HepG2 (cell line): ENCODE measurements around the gene RTP1.
"Not testable (repeated sequence)": the region's sequence is repeated elsewhere in the genome, so short reads cannot be mapped to it uniquely, and the experiment has no call there.

Experiments
- AKNA ChIP-seq: sonication (generic); formaldehyde crosslinking; IDR thresholded peaks from 2 replicates; pipeline ENCODE4 v1.4.0; 2020; ENCODE audit warnings: missing genetic modification reagents, borderline replicate concordance
- CTCF ChIP-seq: sonication (generic); formaldehyde crosslinking; IDR thresholded peaks from 2 replicates; pipeline ENCODE4 v1.5.0; 2020; ENCODE audit warnings: mild to moderate bottlenecking, missing genetic modification reagents, moderate library complexity
- JUNB ChIP-seq: sonication (generic); formaldehyde crosslinking; IDR thresholded peaks from 2 replicates; pipeline ENCODE4 v1.8.0; 2022; ENCODE audit warnings: missing genetic modification reagents, mild to moderate bottlenecking, borderline replicate concordance
- NFE2L2 ChIP-seq: fragments of 150-350 bp; IDR thresholded peaks from 2 replicates; pipeline ENCODE4 v1.6.1; 2014; ENCODE audit warnings: low read length
- SP1 ChIP-seq, 2 experiments: fragments of 450-650 bp in 1 of 2; sonication (generic) in 1 of 2; formaldehyde crosslinking in 1 of 2; IDR thresholded peaks; 2 replicates each; pipeline versions ENCODE4 v1.4.0 to v1.6.1; 2016 to 2020; ENCODE audit warnings: missing genetic modification reagents in 1 of 2
- TSC22D2 ChIP-seq: sonication (generic); formaldehyde crosslinking; IDR thresholded peaks from 2 replicates; pipeline ENCODE4 v1.5.1; 2020; ENCODE audit warnings: missing genetic modification reagents, mild to moderate bottlenecking, borderline replicate concordance
- ZNF431 ChIP-seq: sonication (generic); formaldehyde crosslinking; IDR thresholded peaks from 2 replicates; pipeline ENCODE4 v1.9.0; 2022; ENCODE audit warnings: missing genetic modification reagents, low read depth, mild to moderate bottlenecking, borderline replicate concordance
- ZSCAN12 ChIP-seq: sonication (generic); formaldehyde crosslinking; IDR thresholded peaks from 2 replicates; pipeline ENCODE4 v1.9.0; 2021; ENCODE audit warnings: mild to moderate bottlenecking, missing genetic modification reagents
- TF ChIP-seq, protein P1 (sequence below): sonication (generic); formaldehyde crosslinking; IDR thresholded peaks from 2 replicates; pipeline ENCODE4 v1.8.0; 2022; ENCODE audit warnings: missing genetic modification reagents, low read depth, mild to moderate bottlenecking, borderline replicate concordance
- TF ChIP-seq, protein P2 (sequence below): sonication (generic); formaldehyde crosslinking; IDR thresholded peaks from 2 replicates; pipeline ENCODE4 v1.4.0; 2020; ENCODE audit warnings: missing genetic modification reagents

DNA sequence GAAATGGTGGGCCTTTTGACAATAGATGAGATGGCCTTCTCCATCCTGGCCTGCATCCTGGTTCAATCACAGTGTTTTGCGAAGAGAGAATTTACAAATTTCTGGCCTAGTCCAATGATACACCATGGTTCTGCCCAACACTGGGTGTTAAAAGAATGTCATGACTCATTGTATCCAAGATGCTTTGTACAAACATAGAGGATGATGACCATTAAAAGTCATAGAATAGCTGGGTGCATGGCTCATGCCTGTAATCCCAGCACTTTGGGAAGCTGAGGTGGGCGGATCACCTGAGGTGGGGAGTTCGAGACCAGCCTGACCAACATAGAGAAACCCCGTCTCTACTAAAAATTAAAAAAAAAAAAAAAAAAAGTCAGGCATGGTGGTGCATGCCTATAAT lies 41.5 kb downstream of the RTP1 start:
- not testable (repeated sequence) for TF ChIP-seq NFE2L2; AKNA (CRISPR knock-in tag); CTCF; JUNB; ZNF431; SP1 (IDR thresholded peaks at IDR 0.05); SP1 (CRISPR knock-in tag; IDR thresholded peaks at IDR 0.05); ZSCAN12 (CRISPR knock-in tag); TSC22D2 (CRISPR knock-in tag)
- TF ChIP-seq, protein P1, sequence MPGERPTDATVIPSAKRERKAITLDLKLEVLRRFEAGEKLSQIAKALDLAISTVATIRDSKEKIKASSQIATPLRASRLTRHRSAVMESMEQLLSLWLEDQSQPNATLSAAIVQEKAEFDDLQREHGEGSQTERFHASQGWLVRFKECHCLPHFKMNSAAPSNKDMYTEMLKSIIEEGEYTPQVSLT (CRISPR knock-in tag): not testable (repeated sequence)
- TF ChIP-seq, protein P2, sequence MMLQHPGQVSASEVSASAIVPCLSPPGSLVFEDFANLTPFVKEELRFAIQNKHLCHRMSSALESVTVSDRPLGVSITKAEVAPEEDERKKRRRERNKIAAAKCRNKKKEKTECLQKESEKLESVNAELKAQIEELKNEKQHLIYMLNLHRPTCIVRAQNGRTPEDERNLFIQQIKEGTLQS (CRISPR knock-in tag): not testable (repeated sequence)
